ENCODE data around the gene ADAMTSL1. TPM values are rescaled to one million over a fixed set of nuclear protein-coding genes. Genes with fewer than 3 reads are reported as not detected.

The ADAMTSL1 gene
- total and polyA plus RNA-seq, 9 of the 15 experiments (the other 6 are each of a cell fraction or from before 2014, with no cell fraction given), result 0.01 TPM; not detected in 8

DNA sequence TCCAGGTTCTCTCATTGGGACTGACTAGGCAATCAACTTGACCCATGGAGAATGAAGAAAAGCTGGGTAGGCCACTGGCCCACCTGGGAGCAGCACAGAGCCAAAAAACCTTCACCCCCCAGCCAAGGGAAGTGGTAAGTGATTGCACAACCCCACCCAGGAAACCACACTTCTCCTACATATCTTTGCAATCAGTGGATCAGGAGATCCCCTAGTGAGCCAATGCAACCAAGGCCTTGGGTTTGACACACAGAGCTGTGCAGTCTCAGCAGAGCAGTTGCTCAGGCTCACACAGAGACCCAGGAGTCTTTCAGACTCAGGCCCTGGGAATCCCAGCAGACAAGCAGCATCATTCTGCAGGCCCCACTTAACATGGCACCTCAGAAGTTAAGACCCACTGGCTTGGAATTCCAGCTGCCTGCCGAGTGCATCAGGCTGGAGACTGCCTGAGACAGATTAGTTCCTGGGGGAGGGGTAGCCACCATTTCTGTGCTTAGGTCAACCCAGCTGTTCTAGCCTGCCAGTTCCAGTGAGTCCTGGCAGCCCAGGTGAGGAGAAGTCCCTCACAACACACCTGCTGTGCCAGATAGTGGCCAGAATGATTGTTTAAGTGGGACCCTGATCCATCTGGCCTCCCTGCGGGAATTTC, 422.7 kb downstream of the ADAMTSL1 start (continued):
- TF ChIP-seq, protein P1, sequence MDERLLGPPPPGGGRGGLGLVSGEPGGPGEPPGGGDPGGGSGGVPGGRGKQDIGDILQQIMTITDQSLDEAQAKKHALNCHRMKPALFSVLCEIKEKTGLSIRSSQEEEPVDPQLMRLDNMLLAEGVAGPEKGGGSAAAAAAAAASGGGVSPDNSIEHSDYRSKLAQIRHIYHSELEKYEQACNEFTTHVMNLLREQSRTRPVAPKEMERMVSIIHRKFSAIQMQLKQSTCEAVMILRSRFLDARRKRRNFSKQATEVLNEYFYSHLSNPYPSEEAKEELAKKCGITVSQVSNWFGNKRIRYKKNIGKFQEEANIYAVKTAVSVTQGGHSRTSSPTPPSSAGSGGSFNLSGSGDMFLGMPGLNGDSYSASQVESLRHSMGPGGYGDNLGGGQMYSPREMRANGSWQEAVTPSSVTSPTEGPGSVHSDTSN (CRISPR knock-in tag; IDR thresholded peaks at IDR 0.05; ENCODE audit: low read depth), result no peak
- TF ChIP-seq, protein P1 (tag; conservative IDR thresholded peaks at IDR 0.05; ENCODE audit: low read depth), result no peak
- TF ChIP-seq CHD1 (IDR thresholded peaks at IDR 0.05; ENCODE audit: low read length) (no peak), MAZ (CRISPR knock-in tag; conservative IDR thresholded peaks at IDR 0.05 in 1 of 2, IDR thresholded peaks at IDR 0.05 in 1 of 2) (no peak), ZNF668 (CRISPR knock-in tag; IDR thresholded peaks at IDR 0.05) (no peak)

DNA sequence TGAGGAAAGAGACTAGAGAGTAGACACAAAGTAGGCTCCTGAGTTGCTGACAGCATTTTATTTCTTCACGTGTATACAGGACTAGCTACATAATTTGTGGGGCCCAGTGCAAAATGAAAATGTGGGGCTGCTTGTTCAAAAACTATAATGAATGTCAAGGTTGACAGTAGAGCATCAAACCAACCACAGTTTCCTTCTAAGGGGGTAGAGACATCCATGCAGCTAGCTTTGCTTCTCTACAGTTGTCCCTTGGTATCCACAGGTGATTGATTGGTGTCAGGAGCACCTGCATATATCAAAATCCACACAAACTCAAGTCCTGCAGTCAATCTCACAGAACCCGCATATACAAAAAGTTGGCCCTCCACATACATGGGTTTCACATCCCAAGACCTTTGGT, 429.5 kb downstream of the ADAMTSL1 start:
- in situ Hi-C loops (cut with MboI), result no loop called here
- intact Hi-C loops (cut with micrococcal nuclease), result no loop called here

More for the DNA sequence above, 429.5 kb downstream of the ADAMTSL1 start:
- no peaks in the 10 kb centered on the region for H3K36me3 ChIP-seq (ENCODE audit: control insufficient read depth, insufficient read depth, low read length)
- no peak overlapping the region for H3K4me2 ChIP-seq (ENCODE audit: insufficient read depth, low read length)
- no peaks in the 10 kb centered on the region for H4K20me1 ChIP-seq (replicated peaks; ENCODE audit: control insufficient read depth, insufficient read depth, low read length)
- FAIRE-seq (no peak), ATAC-seq (no peak), DNase-seq (ENCODE audit: extremely low read depth in 1 of 4, low spot score in 3 of 4) (no peak)
- no peaks in the 10 kb centered on the region for H3K9me1 ChIP-seq (ENCODE audit: control insufficient read depth, insufficient read depth, low read length)
- H3K4me1 ChIP-seq (replicated peaks in 1 of 2; ENCODE audit: control insufficient read depth in 2 of 2, insufficient read depth in 2 of 2, low read length in 2 of 2), result no peaks in the 10 kb centered on the region
- TF ChIP-seq ZBTB7A (IDR thresholded peaks at IDR 0.05; ENCODE audit: borderline replicate concordance, control insufficient read depth, low read depth, low read length), result no peak
- TF ChIP-seq ZFP30 (CRISPR knock-in tag; IDR thresholded peaks at IDR 0.05; ENCODE audit: borderline replicate concordance), result no peak
- TF ChIP-seq, protein P2, sequence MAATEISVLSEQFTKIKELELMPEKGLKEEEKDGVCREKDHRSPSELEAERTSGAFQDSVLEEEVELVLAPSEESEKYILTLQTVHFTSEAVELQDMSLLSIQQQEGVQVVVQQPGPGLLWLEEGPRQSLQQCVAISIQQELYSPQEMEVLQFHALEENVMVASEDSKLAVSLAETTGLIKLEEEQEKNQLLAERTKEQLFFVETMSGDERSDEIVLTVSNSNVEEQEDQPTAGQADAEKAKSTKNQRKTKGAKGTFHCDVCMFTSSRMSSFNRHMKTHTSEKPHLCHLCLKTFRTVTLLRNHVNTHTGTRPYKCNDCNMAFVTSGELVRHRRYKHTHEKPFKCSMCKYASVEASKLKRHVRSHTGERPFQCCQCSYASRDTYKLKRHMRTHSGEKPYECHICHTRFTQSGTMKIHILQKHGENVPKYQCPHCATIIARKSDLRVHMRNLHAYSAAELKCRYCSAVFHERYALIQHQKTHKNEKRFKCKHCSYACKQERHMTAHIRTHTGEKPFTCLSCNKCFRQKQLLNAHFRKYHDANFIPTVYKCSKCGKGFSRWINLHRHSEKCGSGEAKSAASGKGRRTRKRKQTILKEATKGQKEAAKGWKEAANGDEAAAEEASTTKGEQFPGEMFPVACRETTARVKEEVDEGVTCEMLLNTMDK (IDR thresholded peaks at IDR 0.05; ENCODE audit: borderline replicate concordance, insufficient read depth, low read depth, low read length, poor library complexity, severe bottlenecking), result no peak
- no peak for TF ChIP-seq ZNF76 (CRISPR knock-in tag; IDR thresholded peaks at IDR 0.05; ENCODE audit: borderline replicate concordance)
- TF ChIP-seq, protein P3, sequence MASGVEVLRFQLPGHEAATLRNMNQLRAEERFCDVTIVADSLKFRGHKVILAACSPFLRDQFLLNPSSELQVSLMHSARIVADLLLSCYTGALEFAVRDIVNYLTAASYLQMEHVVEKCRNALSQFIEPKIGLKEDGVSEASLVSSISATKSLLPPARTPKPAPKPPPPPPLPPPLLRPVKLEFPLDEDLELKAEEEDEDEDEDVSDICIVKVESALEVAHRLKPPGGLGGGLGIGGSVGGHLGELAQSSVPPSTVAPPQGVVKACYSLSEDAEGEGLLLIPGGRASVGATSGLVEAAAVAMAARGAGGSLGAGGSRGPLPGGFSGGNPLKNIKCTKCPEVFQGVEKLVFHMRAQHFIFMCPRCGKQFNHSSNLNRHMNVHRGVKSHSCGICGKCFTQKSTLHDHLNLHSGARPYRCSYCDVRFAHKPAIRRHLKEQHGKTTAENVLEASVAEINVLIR (CRISPR knock-in tag; IDR thresholded peaks at IDR 0.05), result no peak
- no peak for TF ChIP-seq SMARCA5 (IDR thresholded peaks at IDR 0.05)
- TF ChIP-seq GATAD2A (IDR thresholded peaks at IDR 0.05), result no peak
- TF ChIP-seq, protein P4, sequence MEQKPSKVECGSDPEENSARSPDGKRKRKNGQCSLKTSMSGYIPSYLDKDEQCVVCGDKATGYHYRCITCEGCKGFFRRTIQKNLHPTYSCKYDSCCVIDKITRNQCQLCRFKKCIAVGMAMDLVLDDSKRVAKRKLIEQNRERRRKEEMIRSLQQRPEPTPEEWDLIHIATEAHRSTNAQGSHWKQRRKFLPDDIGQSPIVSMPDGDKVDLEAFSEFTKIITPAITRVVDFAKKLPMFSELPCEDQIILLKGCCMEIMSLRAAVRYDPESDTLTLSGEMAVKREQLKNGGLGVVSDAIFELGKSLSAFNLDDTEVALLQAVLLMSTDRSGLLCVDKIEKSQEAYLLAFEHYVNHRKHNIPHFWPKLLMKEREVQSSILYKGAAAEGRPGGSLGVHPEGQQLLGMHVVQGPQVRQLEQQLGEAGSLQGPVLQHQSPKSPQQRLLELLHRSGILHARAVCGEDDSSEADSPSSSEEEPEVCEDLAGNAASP (IDR thresholded peaks at IDR 0.05), result no peak
- no peaks in the 10 kb centered on the region for H3K9me3 ChIP-seq (replicated peaks; ENCODE audit: control insufficient read depth, insufficient read depth, low read depth, low read length)
- WGBS (ENCODE audit: insufficient coverage, low coverage, missing lambda C conversion rate), result 0% methylated on average over 2 of the region's 2 CpGs
- ChIA-PET POLR2A (no interaction called here), CTCF (ENCODE audit: low intra/inter-chr PET ratio) (no interaction called here)
- BruUV-seq (replicated peaks), result no TSS peak
- no peaks in the 10 kb centered on the region for H3K27me3 ChIP-seq (ENCODE audit: control insufficient read depth in 2 of 2, insufficient read depth in 2 of 2, low read length in 2 of 2)
- H3K9ac ChIP-seq (ENCODE audit: insufficient read depth in 1 of 2, low read depth in 2 of 2, low read length in 2 of 2), result no peak overlapping the region
- H3K27ac ChIP-seq (ENCODE audit: extremely low read depth, low read depth, low read length), result no peak overlapping the region
- H3K4me3 ChIP-seq, result no peak overlapping the region
- no peaks in the 10 kb centered on the region for H3K79me2 ChIP-seq (ENCODE audit: control insufficient read depth, insufficient read depth, low read length)
- no peak overlapping the region for H2AFZ ChIP-seq (ENCODE audit: low read depth, low read length)

All from K562 (cell line).